DND-41 (cell line): Measurements from ENCODE around the gene GUCA1A.

ENCODE experiments used
- CTCF ChIP-seq: IDR thresholded peaks from 2 replicates; pipeline ENCODE4 v1.5.1; 2012; ENCODE audit warnings: borderline replicate concordance, low read length, moderate library complexity, mild to moderate bottlenecking; ENCODE audit not compliant: poor library complexity, severe bottlenecking; ENCODE audit errors: extremely low read depth
- EZH2 ChIP-seq: IDR thresholded peaks from 3 replicates; pipeline ENCODE4 v1.6.1; 2012; ENCODE audit warnings: borderline replicate concordance, low read depth, mild to moderate bottlenecking, moderate library complexity, low read length, inconsistent platforms; ENCODE audit not compliant: severe bottlenecking

- TF ChIP-seq CTCF (no peak), EZH2 (no peak)
These were observed 35.0 kb upstream of the GUCA1A start for GRCh38 chr6:42138190-42138589.
